Panc1 (cell line): ENCODE measurements around the gene NPHP4. TPM values are rescaled to one million over a fixed set of nuclear protein-coding genes. Genes with fewer than 3 reads are reported as not detected.

ENCODE experiments used
- ATAC-seq: fragments of 200-7000 bp; cut with Tn5 transposase; 2 replicates; pipeline ENCODE4 v1.9.1; 2020; ENCODE audit warnings: mild to moderate bottlenecking, moderate library complexity
- BruUV-seq: library from RNA; stranded (reverse); fragments of 400-500 nt; replicated peaks from 2 replicates; lab custom pipeline; 2021; lab: Mats Ljungman, UMichigan
- CTCF ChIA-PET: fragments of 300-600 bp; sonication (Branson Sonifier 250); formaldehyde crosslinking; loops from one replicate; lab custom pipeline; 2022; ENCODE audit warnings: antibody characterized with exemption; lab: Charles Lee
- POLR2A ChIA-PET: fragments of 300-600 bp; sonication (Branson Sonifier 250); formaldehyde crosslinking; loops from one replicate; lab custom pipeline; 2022; ENCODE audit warnings: antibody characterized with exemption; lab: Charles Lee
- DNase-seq: peaks from one replicate; pipeline ENCODE4 v3.0.0-alpha.2; 2010; ENCODE audit warnings: low read depth, low spot score
- H3K27ac ChIP-seq: 2 replicates; pipeline ENCODE4 v1.5.1; 2011; ENCODE audit warnings: mild to moderate bottlenecking, low read length, inconsistent platforms
- H3K27me3 ChIP-seq: fragments of 200-500 bp; sonication (Bioruptor generic); 2 replicates; pipeline ENCODE4 v1.6.0; 2014; ENCODE audit warnings: low read length, inconsistent platforms; ENCODE audit not compliant: control insufficient read depth, insufficient read depth
- H3K36me3 ChIP-seq: fragments of 200-500 bp; sonication (Bioruptor generic); 2 replicates; pipeline ENCODE4 v1.5.1; 2014; ENCODE audit warnings: inconsistent platforms, mild to moderate bottlenecking, low read length, moderate library complexity; ENCODE audit not compliant: control insufficient read depth, insufficient read depth
- H3K4me1 ChIP-seq: 2 replicates; pipeline ENCODE4 v1.5.1; 2011; ENCODE audit warnings: inconsistent platforms, mild to moderate bottlenecking, low read length, moderate library complexity; ENCODE audit not compliant: control insufficient read depth, insufficient read depth
- H3K4me3 ChIP-seq, 2 experiments: 2 replicates each; pipeline ENCODE4 v1.5.1; 2011 to 2012; ENCODE audit warnings: low read depth in 2 of 2, low read length in 2 of 2, mild to moderate bottlenecking in 2 of 2, inconsistent platforms in 1 of 2, moderate library complexity in 1 of 2
- H3K9me3 ChIP-seq: fragments of 200-500 bp; sonication (Bioruptor generic); 2 replicates; pipeline ENCODE4 v1.5.1; 2014; ENCODE audit warnings: low read depth, mild to moderate bottlenecking, inconsistent platforms, low read length, moderate library complexity; ENCODE audit not compliant: control insufficient read depth, insufficient read depth
- CTCF ChIP-seq: fragments of 450-650 bp; IDR thresholded peaks from 2 replicates; pipeline ENCODE4 v1.5.1; 2017; ENCODE audit warnings: mild to moderate bottlenecking
- POLR2AphosphoS5 ChIP-seq: IDR thresholded peaks from 2 replicates; pipeline ENCODE4 v1.6.1; 2012; ENCODE audit warnings: mild to moderate bottlenecking, low read depth, low read length, moderate library complexity
- REST ChIP-seq, 2 experiments: IDR thresholded peaks; 2 replicates each; pipeline ENCODE4 v1.6.1; 2011 to 2012; ENCODE audit warnings: low read depth in 2 of 2, control low read depth in 1 of 2, low read length in 1 of 2, mild to moderate bottlenecking in 1 of 2, moderate library complexity in 1 of 2; ENCODE audit not compliant: insufficient read depth in 1 of 2
- SIN3A ChIP-seq: IDR thresholded peaks from 2 replicates; pipeline ENCODE4 v1.6.1; 2012; ENCODE audit warnings: low read depth, mild to moderate bottlenecking, low read length, moderate library complexity, borderline replicate concordance; ENCODE audit not compliant: insufficient read depth
- TCF7L2 ChIP-seq: IDR thresholded peaks from 2 replicates; pipeline ENCODE4 v1.6.1; 2011; ENCODE audit warnings: mild to moderate bottlenecking, low read depth, low read length, inconsistent platforms
- in situ Hi-C: cut with HindIII; loops from 2 replicates; pipeline ENCODE4 v1.10.0; 2016; ENCODE audit warnings: low sequenced_read_pairs, low pct_unique_long_range_greater_than_20kb
- intact Hi-C: fragments of 100-400 bp; cut with micrococcal nuclease; formaldehyde crosslinking; loops from one replicate; pipeline ENCODE4 v1.10.0; 2022; ENCODE audit not compliant: unreplicated experiment
- total RNA-seq: library from RNA; stranded (reverse); gene quantifications from one replicate; pipeline ENCODE4 v1.2.1, GENCODE V29; 2021; ENCODE audit not compliant: unreplicated experiment

NPHP4 gene
- total RNA-seq, 1 experiment from 2014 or later, result 20.1 TPM

- no peaks in the 10 kb centered on the region for H3K36me3 ChIP-seq
- DNase-seq (no peak), ATAC-seq (no peak)
- in situ Hi-C loops, result no loop called here
- no peaks in the 10 kb centered on the region for H3K4me1 ChIP-seq
- intact Hi-C loops, result no loop called here
- no peak overlapping the region for H3K4me3 ChIP-seq
- CTCF ChIA-PET, result no interaction called here
- no TSS peak for BruUV-seq
- POLR2A ChIA-PET, result interaction anchor here (0.7 kb wide), 1 partner anchor 51 kb away, joined by 4 read pairs; no protein-coding TSS in a partner anchor
- TF ChIP-seq CTCF, result no peak
- no peak for TF ChIP-seq POLR2AphosphoS5
- no peak for TF ChIP-seq TCF7L2
- no peak for TF ChIP-seq REST (IDR thresholded peaks at IDR 0.05; ENCODE audit: insufficient read depth in 1 of 2, low read depth in 2 of 2, low read length in 1 of 2)
- no peak for TF ChIP-seq SIN3A
- no peak overlapping the region for H3K27ac ChIP-seq
- H3K27me3 ChIP-seq, result no peaks in the 10 kb centered on the region
- H3K9me3 ChIP-seq, result no peaks in the 10 kb centered on the region
Observed at GRCh38 chr1:5948681-5949005, 43.6 kb downstream of the NPHP4 start.

DNA sequence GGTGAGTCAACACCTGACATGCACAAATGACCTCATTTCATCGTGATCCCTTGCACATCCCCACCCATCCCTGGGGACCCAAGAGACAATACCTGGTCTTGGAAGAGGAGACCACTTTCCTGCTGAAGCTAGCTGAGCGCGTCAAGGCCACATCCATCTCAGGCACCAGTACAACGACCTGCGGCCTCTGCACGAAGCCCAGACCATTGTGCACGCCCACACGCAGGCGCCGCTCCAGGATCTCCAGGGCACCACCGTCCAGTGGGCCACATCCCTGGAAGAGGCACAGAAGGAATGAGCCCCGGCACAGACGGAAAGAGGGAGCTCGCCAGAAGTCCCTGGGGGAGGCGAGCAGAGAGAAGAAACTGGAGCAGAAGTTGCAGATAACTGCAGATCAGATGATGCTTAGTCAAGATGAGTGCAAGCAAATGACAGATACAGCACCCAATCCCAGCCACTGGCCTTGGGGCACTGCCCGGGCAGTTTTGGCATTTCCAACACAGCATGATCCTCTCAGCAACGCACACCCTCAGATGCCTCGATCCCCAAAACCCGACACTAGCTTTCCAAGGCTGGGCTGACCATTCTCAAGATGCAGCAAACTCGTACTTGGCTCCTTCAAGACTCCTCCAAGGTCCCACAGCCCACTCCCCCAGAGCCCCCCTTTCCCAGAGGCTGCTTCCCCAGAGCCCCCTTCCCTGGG is 44.1 kb downstream of the NPHP4 start:
- intact Hi-C loops, result no loop called here
- CTCF ChIA-PET, result no interaction called here

More for the DNA sequence above, 44.1 kb downstream of the NPHP4 start:
- Histone ChIP-seq H3K27ac (no peak overlapping the region), H3K4me1 (no peaks in the 10 kb centered on the region), H3K4me3 (no peak overlapping the region), H3K27me3 (no peaks in the 10 kb centered on the region), H3K9me3 (no peaks in the 10 kb centered on the region), H3K36me3 (no peaks in the 10 kb centered on the region)
- BruUV-seq, result no TSS peak
- POLR2A ChIA-PET, result interaction anchor here (0.7 kb wide), 1 partner anchor 50 kb away, joined by 4 read pairs; no protein-coding TSS in a partner anchor
- ATAC-seq, result no peak
- DNase-seq, result no peak
- TF ChIP-seq SIN3A (no peak), POLR2AphosphoS5 (no peak), CTCF (no peak), TCF7L2 (no peak), REST (IDR thresholded peaks at IDR 0.05; ENCODE audit: insufficient read depth in 1 of 2, low read depth in 2 of 2, low read length in 1 of 2) (no peak)
- in situ Hi-C loops, result no loop called here
